Right ventricle myocardium inferior (tissue), 1 donor: ENCODE results near the gene MBP. TPM values are rescaled to one million over a fixed set of nuclear protein-coding genes. Genes with fewer than 3 reads are reported as not detected.

Source experiments
- ATAC-seq: fragments of 200-7000 bp; cut with Tn5 transposase; one replicate; pipeline ENCODE4 v1.9.1; 2020; ENCODE audit warnings: mild to moderate bottlenecking, moderate library complexity
- DNase-seq: peaks from one replicate; pipeline ENCODE4 v3.0.0; 2021; ENCODE audit errors: missing footprints
- intact Hi-C: fragments of 100-400 bp; cut with DNase I; formaldehyde crosslinking; loops from one replicate; pipeline ENCODE4 v1.11.0; 2022
- total RNA-seq: library from RNA; stranded (reverse); fragmentation: NEBNext Ultra II Directional; extraction: Animal tissue kit (Norgen Biotek cat#: 25700); gene quantifications from one replicate; pipeline ENCODE4 v1.2.1, GENCODE V29; 2021
- donor health status: DM: no; HTN: yes; CAD: no; lungs with severe emphysema.

The MBP gene
- total RNA-seq, 1 donor from 2014 or later = 34.9 TPM

- ATAC-seq (peak; percentile 12), DNase-seq (no peak)
- intact Hi-C loops = no loop called here
Observed at GRCh38 chr18:77077941-77078689, 54.5 kb downstream of the MBP start.

- intact Hi-C loops = no loop called here
- ATAC-seq (no peak), DNase-seq (no peak)
Observed at GRCh38 chr18:77077401-77077800, 55.2 kb downstream of the MBP start.

- no peak for ATAC-seq
- peak; percentile 14 for DNase-seq
- intact Hi-C loops = no loop called here
Observed at GRCh38 chr18:77076111-77076510, 56.5 kb downstream of the MBP start.

DNA sequence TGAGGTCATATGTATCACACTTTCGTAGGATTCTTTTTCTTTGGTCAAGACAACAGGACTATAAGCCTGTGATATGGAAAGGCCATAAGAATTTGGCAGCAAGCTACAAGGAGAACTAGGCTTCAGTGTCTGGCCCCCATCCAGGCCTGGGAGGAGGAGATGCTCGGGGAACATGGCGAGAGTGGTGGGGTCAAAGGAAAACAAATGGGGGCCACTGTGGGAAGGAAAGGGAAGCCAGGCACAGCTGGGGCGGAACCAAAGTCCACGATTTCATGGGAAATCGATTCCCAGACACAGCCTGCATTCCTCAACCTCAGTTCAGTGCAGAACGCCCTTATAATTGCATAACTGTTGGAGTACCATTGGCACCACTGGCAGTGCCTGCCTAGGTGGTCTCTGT, 58.2 kb downstream of the MBP start:
- no peak for ATAC-seq
- intact Hi-C loops = no loop called here

DNA sequence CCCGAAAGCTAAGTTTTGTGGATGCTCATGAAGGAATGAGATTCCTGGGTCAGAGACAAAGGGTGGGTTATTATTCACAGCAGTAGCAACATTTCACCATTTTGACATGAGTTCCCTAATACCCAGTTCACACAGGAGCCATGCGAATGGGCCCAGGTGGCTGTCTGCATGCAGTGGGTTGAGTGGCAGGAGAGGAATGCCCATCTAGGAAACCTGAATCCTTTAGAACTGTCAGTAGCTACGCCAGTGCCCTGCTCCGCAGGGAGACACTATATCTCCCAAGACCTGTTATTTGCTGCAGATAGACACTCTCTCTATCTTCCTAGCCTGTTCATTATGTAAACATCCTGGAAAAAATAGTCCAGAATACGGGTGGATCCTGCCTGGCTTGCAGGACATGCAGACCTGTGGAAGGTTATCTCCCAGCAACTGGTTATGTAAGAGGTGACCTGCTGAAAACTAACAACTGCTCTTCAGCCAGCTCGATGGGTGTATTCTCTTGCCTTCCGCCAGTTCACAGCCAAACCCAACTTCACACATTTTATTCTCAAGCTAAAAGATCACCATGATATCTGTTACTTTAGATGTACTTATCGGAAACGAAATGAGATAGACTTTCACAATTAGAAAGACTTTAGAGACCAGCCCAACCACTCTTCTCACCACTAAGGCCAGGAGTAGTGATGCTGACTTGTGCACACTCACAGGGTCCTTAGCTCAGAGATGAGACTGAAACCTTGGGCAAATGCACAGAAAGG, 59.1 kb downstream of the MBP start:
- DNase-seq = no peak
- ATAC-seq = no peak
- intact Hi-C loops = no loop called here

More for the DNA sequence above, 58.2 kb downstream of the MBP start:
- no peak for DNase-seq

GRCh38 chr18:77072566-77072965, 60.0 kb downstream of the MBP start:
- DNase-seq (no peak), ATAC-seq (no peak)
- intact Hi-C loops = no loop called here

DNA sequence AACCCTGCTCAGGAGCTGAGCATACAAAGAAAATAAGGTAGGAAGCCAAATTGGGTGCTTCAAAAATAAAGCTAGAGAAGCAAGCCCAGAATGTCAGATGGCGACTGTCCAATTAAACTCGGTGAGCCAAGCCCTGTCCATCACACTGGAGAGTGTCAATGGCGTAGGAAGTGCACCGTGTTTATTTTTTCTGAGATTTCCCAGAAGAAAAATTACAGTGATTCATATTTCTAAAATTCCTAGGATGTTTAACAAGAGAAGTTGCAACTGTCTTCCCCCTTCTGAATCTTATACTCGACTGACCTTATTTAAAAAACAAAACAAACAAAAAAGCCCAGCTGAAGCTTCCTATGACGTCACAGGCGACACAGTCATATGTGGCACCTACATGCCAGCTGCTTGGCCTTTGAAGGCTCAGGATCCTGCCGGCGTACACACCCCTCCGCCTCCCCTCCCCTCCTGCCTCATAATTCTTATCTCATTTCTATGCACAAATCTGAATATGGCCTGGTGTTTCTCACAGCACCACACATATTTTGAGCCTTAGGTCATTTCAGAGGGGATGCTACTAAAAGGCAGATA, 60.8 kb downstream of the MBP start:
- intact Hi-C loops = no loop called here
- DNase-seq (peak; percentile 54), ATAC-seq (peak; percentile 26)

GRCh38 chr18:77071061-77071460, 61.5 kb downstream of the MBP start:
- no peak for ATAC-seq
- intact Hi-C loops = no loop called here
- no peak for DNase-seq

GRCh38 chr18:77070627-77071026, 62.0 kb downstream of the MBP start:
- ATAC-seq = no peak
- intact Hi-C loops = no loop called here
- DNase-seq = peak; percentile 9

DNA sequence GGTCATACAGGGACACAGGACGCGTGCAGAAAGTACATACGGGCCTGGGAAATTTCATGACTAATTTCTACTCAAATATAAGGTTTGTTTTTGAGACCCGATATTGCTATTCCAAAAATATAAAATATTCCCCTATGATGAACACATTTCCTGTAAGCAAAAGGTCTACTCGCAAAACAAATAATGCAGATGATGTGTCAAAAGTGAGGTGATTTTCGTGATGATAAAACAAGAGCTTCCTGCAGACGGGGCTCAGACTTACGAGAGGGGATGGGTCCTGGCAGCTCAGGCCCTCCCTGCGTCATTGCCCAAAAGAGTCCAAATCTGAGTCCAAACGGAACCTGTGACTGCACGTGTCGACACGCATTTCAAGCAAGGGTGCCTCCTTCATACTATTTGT, 62.7 kb downstream of the MBP start:
- intact Hi-C loops = no loop called here
- ATAC-seq = no peak

GRCh38 chr18:77069482-77069881, 63.1 kb downstream of the MBP start:
- ATAC-seq (no peak), DNase-seq (peak; percentile 26)
- intact Hi-C loops = no loop called here

More for the DNA sequence above, 62.7 kb downstream of the MBP start:
- peak; percentile 13 for DNase-seq

DNA sequence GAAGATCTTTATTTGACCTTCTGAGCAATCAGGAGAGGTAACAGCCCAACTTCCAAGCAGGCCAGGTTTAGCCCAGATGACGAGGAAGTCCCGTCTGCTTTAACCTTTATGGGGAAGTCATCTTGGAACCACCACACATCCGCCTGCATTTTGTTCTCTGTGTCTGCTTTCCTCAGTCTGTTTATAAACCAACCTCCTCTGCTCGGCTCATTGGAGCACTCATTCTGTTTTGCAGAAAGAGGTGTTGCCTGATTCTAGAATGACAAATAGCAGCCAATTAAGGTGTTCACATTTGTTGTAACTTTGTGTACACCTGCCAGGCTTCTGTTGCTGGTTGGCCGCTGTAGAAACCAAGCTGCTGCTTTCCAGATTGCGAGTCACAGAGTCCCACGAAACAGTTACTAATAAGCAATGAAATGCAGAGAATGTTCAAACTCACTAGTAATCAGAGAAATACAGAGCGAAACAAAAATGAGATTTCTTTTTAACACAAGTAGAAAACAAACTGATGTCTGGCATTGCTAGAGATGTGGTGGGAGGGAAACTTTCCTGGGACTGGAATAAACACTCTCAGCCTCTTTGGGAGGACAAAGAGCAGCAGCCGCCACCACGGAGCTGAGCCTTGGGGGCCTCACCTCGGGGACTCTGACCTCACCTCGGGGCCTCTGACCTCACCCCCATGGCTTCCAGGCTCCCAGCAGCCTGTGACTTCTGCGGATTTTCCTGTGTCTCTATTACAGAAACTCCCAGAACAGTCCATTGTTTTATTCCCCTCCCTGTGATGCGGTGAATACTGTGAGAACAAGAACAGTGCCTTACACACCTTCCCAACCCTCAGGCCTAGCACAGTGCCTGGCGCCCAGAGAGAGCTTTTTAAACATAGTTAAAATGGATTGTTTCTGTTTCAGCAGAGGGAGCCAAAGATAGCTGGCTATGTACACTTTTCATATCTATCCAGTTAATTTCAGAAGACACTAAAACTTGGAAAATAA, 64.0 kb downstream of the MBP start:
- DNase-seq = peak; percentile 47
- intact Hi-C loops = no loop called here
- peak; percentile 11 for ATAC-seq

- peak; percentile 76 for DNase-seq
- peak; percentile 63 for ATAC-seq
- intact Hi-C loops = no loop called here
Observed at GRCh38 chr18:77067291-77068061, 65.1 kb downstream of the MBP start.

DNA sequence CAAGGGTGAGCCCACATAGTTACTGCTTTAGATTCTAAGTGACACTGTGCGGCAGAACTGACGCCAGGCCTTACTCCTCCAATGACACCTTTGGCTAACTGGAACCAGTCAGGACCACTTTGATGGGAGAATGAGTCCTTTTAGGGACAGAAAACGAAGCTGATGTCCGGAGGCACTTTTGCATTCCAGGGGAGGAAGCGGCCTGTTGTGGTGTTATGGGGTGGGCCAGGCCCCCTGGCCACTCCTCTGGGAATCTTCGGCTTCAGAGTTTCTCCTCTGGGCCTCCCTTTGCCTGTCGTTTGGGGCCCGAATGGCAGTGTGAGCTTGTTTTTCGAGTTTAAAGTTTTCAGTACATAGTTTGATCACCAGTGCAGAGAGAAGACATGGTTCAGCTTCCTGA, 65.9 kb downstream of the MBP start:
- no peak for DNase-seq
- no peak for ATAC-seq
- intact Hi-C loops = no loop called here

- intact Hi-C loops = no loop called here
- no peak for DNase-seq
- no peak for ATAC-seq
Observed at GRCh38 chr18:77066101-77066500, 66.5 kb downstream of the MBP start.

- DNase-seq (peak; percentile 85), ATAC-seq (peak; percentile 44)
- intact Hi-C loops = no loop called here
Observed at GRCh38 chr18:77065221-77065981, 67.2 kb downstream of the MBP start.

DNA sequence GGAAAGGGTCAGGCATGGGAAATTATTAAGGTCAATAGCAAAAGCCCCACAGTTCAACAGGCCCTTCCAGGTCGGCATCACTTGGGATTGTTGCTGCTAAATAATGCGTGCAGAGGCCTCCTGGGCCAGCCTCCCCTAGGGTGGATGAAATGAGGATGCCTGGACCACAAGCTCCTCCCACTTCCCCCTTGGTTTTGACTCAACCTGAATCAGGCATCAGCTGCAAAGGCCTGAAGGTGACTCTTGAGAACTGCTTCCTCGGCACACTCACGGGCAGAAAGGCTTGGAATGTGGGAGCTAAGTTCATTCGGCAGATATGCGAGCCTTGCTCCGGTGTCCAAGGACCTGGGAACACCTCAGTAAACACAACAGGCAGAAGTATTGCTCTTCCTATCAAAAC, 69.3 kb downstream of the MBP start:
- ATAC-seq (no peak), DNase-seq (no peak)
- intact Hi-C loops = no loop called here
